ENCODE results near the gene SV2C.
A peak's percentile ranks its signal among the peaks of the same experiment; 100 is the strongest.
"Not testable (repeated sequence)": the region's sequence is repeated elsewhere in the genome, so short reads cannot be mapped to it uniquely, and the experiment has no call there.

Gene SV2C

GRCh38 chr5:76292620-76293322 is 209.6 kb downstream of the SV2C start:
- DNase-seq: no peak

GRCh38 chr5:76294573-76294972 is 211.4 kb downstream of the SV2C start:
- no peak for DNase-seq

- DNase-seq: no peak
Observed at GRCh38 chr5:76298852-76299251, 215.7 kb downstream of the SV2C start.

- DNase-seq: no peak
Observed at GRCh38 chr5:76299592-76299991, 216.4 kb downstream of the SV2C start.

GRCh38 chr5:76301932-76302331 is 218.7 kb downstream of the SV2C start:
- not testable (repeated sequence) for DNase-seq

- not testable (repeated sequence) for DNase-seq
Observed at GRCh38 chr5:76302661-76303060, 219.5 kb downstream of the SV2C start.

GRCh38 chr5:76303921-76304320 is 220.7 kb downstream of the SV2C start:
- no peak for DNase-seq

- no peak for DNase-seq
Observed at GRCh38 chr5:76305269-76305668, 222.1 kb downstream of the SV2C start.

- no peak for DNase-seq
Observed at GRCh38 chr5:76305775-76306174, 222.6 kb downstream of the SV2C start.

GRCh38 chr5:76310208-76310607 is 227.0 kb downstream of the SV2C start:
- DNase-seq: no peak

GRCh38 chr5:76312783-76313182 is 229.6 kb downstream of the SV2C start:
- no peak for DNase-seq

GRCh38 chr5:76314643-76315042 is 231.5 kb downstream of the SV2C start:
- DNase-seq: no peak

GRCh38 chr5:76319673-76320072 is 236.5 kb downstream of the SV2C start:
- no peak for DNase-seq

- not testable (repeated sequence) for DNase-seq
Observed at GRCh38 chr5:76323494-76323893, 240.3 kb downstream of the SV2C start.

GRCh38 chr5:76325326-76325725 is 242.1 kb downstream of the SV2C start:
- DNase-seq: no peak

- DNase-seq: peak in 4 of 56 donors; percentile 15 to 39 (median 17)
Observed at GRCh38 chr5:76325876-76326491, 242.8 kb downstream of the SV2C start.

GRCh38 chr5:76326577-76327302 is 243.6 kb downstream of the SV2C start:
- no peak for DNase-seq

GRCh38 chr5:76329346-76329745 is 246.2 kb downstream of the SV2C start:
- DNase-seq: no peak

- DNase-seq: no peak
Observed at GRCh38 chr5:76331126-76331525, 247.9 kb downstream of the SV2C start.

GRCh38 chr5:76332102-76332501 is 248.9 kb downstream of the SV2C start:
- DNase-seq: no peak

- no peak for DNase-seq
Observed at GRCh38 chr5:76332611-76333205, 249.5 kb downstream of the SV2C start.

GRCh38 chr5:76333571-76333970 is 250.4 kb downstream of the SV2C start:
- DNase-seq: no peak
